ENCODE results near the gene ADI1. TPM values are rescaled to one million over a fixed set of nuclear protein-coding genes. Genes with fewer than 3 reads are reported as not detected.
"Not testable (repeated sequence)": the region's sequence is repeated elsewhere in the genome, so short reads cannot be mapped to it uniquely, and the experiment has no call there.

Gene ADI1
- total RNA-seq, 1 donor from 2014 or later: 36.2 TPM

DNA sequence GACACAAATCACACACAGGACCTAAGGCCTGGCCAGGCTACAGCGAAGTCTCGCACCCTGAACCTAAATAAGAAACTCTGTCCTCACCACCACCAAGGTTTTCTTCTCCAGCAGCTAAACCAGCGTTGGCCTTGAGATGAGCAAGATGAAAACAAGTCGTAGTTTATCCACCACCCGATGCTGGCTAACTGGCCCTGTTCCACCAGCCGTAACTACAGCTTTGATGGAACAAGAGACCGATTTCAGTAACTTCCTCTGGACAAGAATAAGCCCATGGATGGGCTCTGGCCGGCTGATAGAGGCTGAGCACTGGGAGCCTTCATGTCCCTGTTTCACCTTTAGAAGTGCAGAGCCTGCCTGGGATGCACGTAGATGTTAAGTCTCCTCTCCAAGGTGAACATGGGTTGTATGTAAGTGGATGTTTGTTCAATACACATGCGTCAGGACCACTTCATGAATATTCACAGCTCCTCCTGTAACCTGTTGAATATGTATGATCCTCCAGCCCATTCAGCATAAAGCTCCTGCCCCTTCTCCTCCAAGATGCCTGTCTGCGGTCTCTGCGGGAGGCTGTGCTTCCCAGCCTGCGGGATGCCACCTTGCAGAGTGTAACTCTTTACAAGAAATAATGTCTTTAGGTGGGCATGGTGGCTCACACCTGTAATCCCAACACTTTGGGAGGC is 24.2 kb downstream of the ADI1 start:
- no peaks in the 10 kb centered on the region for H3K9me3 Mint-ChIP-seq

DNA sequence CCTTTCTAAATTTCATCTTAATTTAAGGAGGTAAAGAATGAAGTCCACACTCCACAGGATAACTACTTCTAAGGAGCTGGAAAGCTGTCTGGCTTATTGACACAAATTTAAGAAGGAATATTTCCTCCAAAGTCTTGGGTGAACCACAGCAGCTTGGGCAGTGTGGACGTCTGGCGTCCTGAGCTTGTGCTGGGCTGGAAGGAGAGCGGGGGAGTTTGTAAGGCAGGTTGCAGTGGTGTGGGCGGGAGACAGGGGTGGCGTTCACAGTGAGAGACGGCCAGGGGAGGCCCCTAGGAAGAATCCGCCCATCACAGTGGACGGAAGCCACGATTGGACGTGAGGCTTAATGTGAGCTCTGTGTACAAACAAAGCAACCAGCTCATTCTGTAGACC is 25.7 kb downstream of the ADI1 start:
- no peak overlapping the region for H3K4me3 Mint-ChIP-seq
- H3K4me1 Mint-ChIP-seq: peaks cover 1% of the 10 kb centered on the region
- no peaks in the 10 kb centered on the region for H3K27me3 Mint-ChIP-seq
- H3K36me3 Mint-ChIP-seq (ENCODE audit: low read depth): peaks cover 6% of the 10 kb centered on the region
- H3K27ac Mint-ChIP-seq: no peak overlapping the region
- intact Hi-C loops (cut with micrococcal nuclease): no loop called here
- no peaks in the 10 kb centered on the region for H3K9me3 Mint-ChIP-seq
- no peak for DNase-seq

More for the DNA sequence above, 24.2 kb downstream of the ADI1 start:
- no peaks in the 10 kb centered on the region for H3K27me3 Mint-ChIP-seq
- peaks cover 8% of the 10 kb centered on the region for H3K36me3 Mint-ChIP-seq (ENCODE audit: low read depth)
- no peak for DNase-seq
- no peak overlapping the region for H3K4me3 Mint-ChIP-seq
- intact Hi-C loops (cut with micrococcal nuclease): no loop called here
- H3K4me1 Mint-ChIP-seq: peaks cover 1% of the 10 kb centered on the region
- H3K27ac Mint-ChIP-seq: no peak overlapping the region

DNA sequence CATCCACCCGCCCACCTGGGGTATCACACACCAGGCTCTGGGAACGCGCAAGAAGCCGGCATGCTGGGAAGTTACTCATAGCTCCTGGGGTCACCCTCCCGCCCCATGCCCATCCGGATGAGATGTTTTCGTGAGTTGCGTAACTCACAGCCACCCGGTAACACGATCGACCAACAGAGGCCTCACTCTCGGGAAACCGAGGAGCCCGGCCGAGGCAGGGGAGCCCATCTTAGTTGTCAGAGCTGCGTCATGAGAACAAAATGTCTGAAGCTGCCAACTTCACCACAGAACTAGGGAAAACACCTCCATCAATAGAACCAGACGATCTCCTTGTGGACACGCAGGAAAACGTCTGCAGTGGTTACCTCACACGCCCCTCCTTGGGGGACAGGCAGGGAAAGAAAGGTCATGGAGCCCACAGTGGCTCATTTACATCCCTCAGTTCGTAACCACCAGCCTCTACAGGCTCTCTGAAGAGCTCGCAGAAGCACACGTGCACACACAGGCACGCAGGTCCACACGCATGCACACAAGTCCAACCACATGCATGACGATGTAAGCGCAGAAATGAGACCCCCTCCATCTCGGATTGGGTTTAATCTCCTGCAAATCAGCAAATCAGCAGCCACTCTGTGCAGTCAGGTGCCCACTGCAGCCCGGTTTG is 26.2 kb downstream of the ADI1 start:
- no peaks in the 10 kb centered on the region for H3K27me3 Mint-ChIP-seq
- peaks cover 3% of the 10 kb centered on the region for H3K36me3 Mint-ChIP-seq (ENCODE audit: low read depth)
- no peak overlapping the region for H3K4me3 Mint-ChIP-seq
- no peak for DNase-seq
- intact Hi-C loops (cut with micrococcal nuclease): no loop called here
- H3K9me3 Mint-ChIP-seq: no peaks in the 10 kb centered on the region
- H3K4me1 Mint-ChIP-seq: peaks cover 1% of the 10 kb centered on the region
- H3K27ac Mint-ChIP-seq: no peak overlapping the region

DNA sequence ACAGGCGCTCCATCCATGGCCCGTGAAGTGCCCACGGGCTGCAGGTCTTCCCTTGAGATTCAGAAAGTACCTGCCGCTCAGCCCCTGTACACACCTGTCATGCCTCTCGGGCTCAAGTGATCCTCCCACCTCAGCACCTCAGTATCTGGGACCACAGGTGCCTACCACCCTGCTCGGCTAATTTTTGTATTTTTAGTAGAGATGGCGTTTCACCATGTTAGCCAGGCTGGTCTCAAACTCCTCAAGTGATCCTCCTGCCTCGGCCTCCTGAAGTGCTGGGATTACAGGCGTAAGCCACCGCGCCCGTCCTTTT is 26.9 kb downstream of the ADI1 start:
- DNase-seq; H3K36me3 Mint-ChIP-seq (ENCODE audit: low read depth); H3K9me3 Mint-ChIP-seq; H3K4me3 Mint-ChIP-seq; H3K4me1 Mint-ChIP-seq; intact Hi-C loops (cut with micrococcal nuclease); H3K27ac Mint-ChIP-seq; H3K27me3 Mint-ChIP-seq: not testable (repeated sequence)

DNA sequence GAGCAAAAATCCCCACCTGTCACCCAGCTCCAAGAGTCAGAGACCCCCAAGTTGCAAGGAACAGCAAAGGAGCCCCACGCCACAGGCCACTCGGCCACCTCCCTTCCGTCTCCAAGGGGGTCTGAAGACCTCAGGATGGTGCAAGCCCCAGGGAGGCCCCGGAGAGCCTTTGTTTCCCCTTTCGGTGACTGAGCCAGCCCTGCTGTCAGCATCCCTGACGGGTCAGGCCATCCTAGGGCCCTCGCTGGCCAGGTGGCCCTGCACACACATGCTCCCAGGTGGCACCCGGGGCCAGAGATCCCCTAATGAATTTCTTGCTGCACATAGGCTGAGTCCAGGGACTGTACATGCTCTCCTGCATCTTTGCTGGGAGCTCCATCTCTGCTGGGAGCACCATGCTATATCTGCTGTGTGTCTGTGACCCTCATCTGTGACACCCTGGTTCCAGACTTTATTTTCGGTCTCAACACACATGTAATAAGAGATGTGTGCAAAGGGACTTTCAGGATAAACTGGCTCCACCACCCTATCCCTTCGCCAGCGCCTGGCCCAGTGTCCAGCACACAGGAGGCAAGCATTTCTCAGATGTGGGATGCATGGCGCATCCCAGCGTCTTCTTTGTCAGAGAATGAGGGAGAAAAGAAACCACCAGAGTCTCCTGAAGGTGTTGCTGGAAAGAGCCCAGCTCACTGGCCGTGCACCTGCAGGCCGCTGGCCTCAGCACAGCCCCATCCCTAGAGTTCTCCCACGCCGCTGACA is 27.4 kb downstream of the ADI1 start:
- H3K27ac Mint-ChIP-seq: no peak overlapping the region
- DNase-seq: no peak
- intact Hi-C loops (cut with micrococcal nuclease): no loop called here
- H3K9me3 Mint-ChIP-seq: no peaks in the 10 kb centered on the region
- peaks cover 1% of the 10 kb centered on the region for H3K4me1 Mint-ChIP-seq
- peaks cover 3% of the 10 kb centered on the region for H3K36me3 Mint-ChIP-seq (ENCODE audit: low read depth)
- H3K27me3 Mint-ChIP-seq: no peaks in the 10 kb centered on the region
- no peak overlapping the region for H3K4me3 Mint-ChIP-seq

DNA sequence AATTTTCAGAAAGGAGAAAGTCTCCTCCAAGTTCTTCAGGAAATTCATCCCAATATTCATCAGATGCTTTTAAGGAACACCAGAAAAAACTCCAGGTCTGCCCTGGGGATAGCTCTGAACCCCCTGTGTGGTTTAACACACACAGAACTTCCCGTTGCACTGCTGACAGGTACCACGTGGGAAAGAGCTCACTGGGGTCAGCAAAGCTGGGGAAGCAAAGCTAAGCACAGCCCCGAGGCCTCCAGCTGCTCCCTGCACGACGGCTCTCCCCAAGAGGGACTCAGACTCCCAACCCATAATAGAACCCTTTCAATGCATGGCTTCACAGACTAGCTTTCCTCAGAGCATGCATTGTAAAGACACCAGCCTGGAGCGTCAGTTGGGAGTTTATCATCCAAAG is 28.0 kb downstream of the ADI1 start:
- intact Hi-C loops (cut with micrococcal nuclease): no loop called here
- DNase-seq: no peak
- Mint-ChIP-seq H3K4me3 (no peak overlapping the region), H3K27ac (no peak overlapping the region), H3K36me3 (ENCODE audit: low read depth) (peaks cover 3% of the 10 kb centered on the region), H3K9me3 (no peaks in the 10 kb centered on the region), H3K27me3 (no peaks in the 10 kb centered on the region), H3K4me1 (peaks cover 1% of the 10 kb centered on the region)

DNA sequence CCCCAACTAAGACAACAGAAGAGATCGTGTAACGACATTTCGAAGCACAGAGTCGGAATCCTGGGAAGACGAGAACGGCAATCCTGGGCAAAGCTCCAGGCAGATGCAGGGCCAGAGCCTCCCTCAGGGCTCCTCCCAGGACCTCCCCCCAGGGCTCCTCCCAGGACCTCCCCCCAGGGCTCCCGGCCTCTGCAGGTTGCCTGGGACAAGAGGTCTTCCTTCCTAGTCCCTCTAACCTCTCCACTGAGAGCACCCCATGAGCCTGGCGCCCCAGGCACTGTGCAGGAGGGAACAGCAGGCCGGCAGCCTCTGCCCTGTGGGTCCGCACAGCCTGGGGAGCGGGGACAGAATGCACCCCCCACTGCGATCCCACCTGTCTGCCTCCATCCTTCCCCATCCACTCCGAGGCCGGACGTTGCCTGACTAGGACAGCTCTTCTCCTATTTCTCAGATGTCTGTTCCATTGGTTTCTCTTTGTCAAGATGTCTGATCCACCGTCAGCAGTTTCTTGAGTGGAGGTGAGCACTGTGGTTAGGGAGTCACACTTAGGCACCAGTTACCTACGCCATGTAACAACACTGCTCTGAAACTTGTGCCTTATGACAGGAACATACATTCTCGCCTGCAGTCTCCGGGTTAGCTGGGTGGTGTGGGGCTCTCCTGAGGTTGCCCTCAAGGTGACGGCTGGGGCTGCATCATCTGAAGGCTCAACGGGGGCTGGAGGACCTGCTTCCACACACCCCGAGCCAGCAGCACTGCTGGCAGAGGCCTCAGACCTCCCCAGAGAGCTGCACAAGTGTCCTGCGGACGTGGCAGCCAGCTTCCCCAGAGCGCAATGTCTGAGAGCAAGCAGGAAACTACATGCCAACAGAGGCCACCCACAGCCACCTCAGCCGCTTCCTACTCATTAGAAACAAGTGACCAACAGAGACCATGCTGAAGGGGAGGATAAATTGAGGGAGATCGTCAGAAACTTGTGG is 28.9 kb downstream of the ADI1 start:
- peaks cover 1% of the 10 kb centered on the region for H3K4me1 Mint-ChIP-seq
- DNase-seq: no peak
- intact Hi-C loops (cut with micrococcal nuclease): no loop called here
- no peak overlapping the region for H3K27ac Mint-ChIP-seq
- no peaks in the 10 kb centered on the region for H3K9me3 Mint-ChIP-seq
- H3K36me3 Mint-ChIP-seq (ENCODE audit: low read depth): no peaks in the 10 kb centered on the region
- H3K27me3 Mint-ChIP-seq: no peaks in the 10 kb centered on the region
- H3K4me3 Mint-ChIP-seq: no peak overlapping the region

DNA sequence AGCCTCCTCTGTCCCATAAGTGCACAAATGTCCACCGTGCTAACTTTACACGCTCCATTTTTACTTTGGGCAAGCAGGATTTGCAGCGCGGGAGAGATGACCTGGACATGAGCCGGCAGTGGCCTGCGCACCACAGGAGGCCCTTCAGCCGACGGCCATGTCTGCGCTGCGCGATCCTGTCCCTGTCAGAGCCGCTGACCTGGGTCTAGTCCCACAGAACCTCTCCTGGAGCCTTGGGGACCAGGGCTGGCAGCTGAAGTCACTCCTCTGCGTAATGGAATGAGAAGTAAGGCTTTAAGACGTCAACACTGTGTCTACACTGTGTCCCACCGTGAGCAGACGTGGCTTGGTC is 29.6 kb downstream of the ADI1 start:
- Mint-ChIP-seq H3K4me3 (no peak overlapping the region), H3K36me3 (ENCODE audit: low read depth) (no peaks in the 10 kb centered on the region), H3K27ac (no peak overlapping the region), H3K9me3 (no peaks in the 10 kb centered on the region), H3K27me3 (no peaks in the 10 kb centered on the region), H3K4me1 (peaks cover 1% of the 10 kb centered on the region)
- intact Hi-C loops (cut with micrococcal nuclease): no loop called here
- DNase-seq: no peak

DNA sequence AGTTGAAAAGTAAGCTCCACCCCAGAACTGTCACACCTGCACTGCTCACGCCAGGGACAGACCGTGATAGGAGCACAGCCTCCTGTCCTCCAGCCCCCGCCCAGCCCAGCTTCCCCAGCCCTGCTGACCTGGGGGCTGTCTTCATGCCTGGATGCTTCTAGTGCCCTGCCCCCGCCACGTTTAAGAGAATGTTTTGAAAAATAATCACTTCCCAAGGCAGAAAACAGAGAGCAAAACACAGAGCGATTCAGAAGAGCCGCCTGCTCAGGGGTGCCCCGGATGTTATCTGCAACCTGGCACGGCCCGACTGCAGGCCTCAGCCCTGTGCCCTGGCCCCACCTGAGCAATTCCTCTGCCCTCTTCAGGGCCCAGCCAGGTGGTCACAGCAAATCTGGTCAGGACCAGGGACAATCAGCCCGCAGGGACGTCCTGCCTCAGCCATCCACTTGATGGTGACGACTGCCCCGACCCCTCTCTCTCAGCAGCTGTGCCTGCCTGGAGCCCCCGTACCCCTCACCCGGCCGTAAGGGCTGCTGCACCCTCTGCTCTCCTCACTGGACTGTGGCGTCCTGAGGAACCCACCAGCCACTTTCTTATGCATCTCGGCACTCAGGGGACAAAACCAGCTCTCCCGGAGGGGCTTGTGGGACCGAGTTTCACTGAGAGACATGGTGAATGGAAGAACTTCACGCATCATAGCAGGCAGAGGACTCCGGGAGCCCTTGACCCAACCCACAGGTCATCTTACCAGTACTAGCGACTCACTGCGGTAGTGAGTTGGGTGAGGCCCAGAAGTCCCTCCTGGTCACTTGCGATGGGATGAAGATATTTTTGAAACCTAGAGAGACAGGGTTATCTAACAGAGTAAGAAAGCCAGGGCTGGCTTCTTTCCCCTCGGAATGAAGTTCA is 30.2 kb downstream of the ADI1 start:
- intact Hi-C loops (cut with micrococcal nuclease): no loop called here
- Mint-ChIP-seq H3K4me3 (no peak overlapping the region), H3K27ac (no peak overlapping the region), H3K27me3 (no peaks in the 10 kb centered on the region), H3K9me3 (no peaks in the 10 kb centered on the region), H3K4me1 (peaks cover 1% of the 10 kb centered on the region), H3K36me3 (ENCODE audit: low read depth) (no peaks in the 10 kb centered on the region)
- no peak for DNase-seq

DNA sequence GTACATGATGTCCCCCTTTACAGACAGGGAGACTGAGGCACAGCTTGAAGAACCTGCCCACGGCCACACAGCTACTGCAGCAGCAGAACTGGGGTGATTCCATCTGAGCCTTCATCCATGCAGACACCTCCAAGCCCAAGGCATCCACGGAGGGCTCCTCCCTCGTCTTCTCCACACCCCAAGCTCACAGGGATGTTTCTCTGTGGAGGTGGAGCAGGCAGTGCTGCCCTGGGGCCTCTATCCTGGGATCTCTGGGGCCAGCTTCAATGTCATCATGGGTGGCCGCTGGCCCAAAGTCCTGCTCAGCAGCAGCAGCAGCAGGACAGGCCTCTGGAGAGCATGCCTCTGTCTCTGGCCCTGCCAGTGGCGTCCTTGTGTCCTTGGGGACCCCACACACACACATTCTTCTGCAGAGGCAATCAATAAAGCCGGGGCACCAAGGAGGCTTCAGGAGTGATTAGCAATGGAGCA is 31.2 kb downstream of the ADI1 start:
- Mint-ChIP-seq H3K4me1 (no peaks in the 10 kb centered on the region), H3K27ac (no peak overlapping the region), H3K4me3 (no peak overlapping the region), H3K27me3 (no peaks in the 10 kb centered on the region), H3K9me3 (no peaks in the 10 kb centered on the region), H3K36me3 (ENCODE audit: low read depth) (no peaks in the 10 kb centered on the region)
- DNase-seq: no peak
- intact Hi-C loops (cut with micrococcal nuclease): no loop called here

DNA sequence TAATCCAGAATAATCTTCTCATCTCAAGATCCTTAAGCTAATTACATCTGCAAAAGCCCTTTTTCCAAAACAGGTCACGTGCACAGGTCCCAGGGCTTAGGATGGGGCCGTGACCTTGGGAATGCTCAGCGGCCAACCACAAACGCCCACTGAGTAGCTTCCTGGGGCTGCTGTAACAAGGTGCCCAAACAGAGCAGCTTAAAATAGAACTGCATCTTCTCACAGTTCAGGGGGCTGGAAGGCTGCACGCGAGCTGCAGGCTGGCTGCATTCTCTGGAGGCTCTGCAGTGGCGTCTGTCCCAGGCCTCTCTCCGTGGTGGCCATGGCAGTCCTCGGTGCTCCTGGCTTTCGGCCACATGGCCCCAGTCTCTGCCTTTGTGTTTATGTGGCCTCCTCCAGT is 31.9 kb downstream of the ADI1 start:
- Mint-ChIP-seq H3K36me3 (ENCODE audit: low read depth) (no peaks in the 10 kb centered on the region), H3K4me3 (no peak overlapping the region), H3K27me3 (no peaks in the 10 kb centered on the region), H3K27ac (no peak overlapping the region), H3K9me3 (no peaks in the 10 kb centered on the region), H3K4me1 (no peaks in the 10 kb centered on the region)
- no peak for DNase-seq
- intact Hi-C loops (cut with micrococcal nuclease): no loop called here

DNA sequence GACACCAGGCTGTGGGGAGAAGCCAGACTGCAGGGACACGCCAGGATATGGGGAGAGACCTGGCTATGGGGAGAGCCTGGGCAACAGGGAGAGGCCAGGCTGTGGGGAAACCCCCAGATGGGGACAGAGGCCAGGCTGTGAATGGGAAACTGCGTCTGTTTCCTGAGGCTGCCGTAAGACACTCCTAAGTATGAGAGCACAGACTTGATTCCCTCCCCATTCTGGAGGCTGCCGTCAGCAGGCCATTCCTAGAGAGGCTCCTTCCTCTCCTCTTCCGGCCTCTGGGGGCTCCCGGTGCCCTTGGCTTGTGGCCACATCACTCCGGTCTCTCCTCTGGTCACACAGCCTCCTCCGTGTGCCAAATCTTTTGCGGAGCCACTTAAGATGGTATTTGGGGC is 32.3 kb downstream of the ADI1 start:
- H3K27me3 Mint-ChIP-seq: no peaks in the 10 kb centered on the region
- intact Hi-C loops (cut with micrococcal nuclease): no loop called here
- DNase-seq: no peak
- no peaks in the 10 kb centered on the region for H3K36me3 Mint-ChIP-seq (ENCODE audit: low read depth)
- H3K4me3 Mint-ChIP-seq: no peak overlapping the region
- no peaks in the 10 kb centered on the region for H3K4me1 Mint-ChIP-seq
- no peaks in the 10 kb centered on the region for H3K9me3 Mint-ChIP-seq
- no peak overlapping the region for H3K27ac Mint-ChIP-seq
